Measurements from ENCODE around the gene MIDN.
A peak's percentile ranks its signal among the peaks of the same experiment; 100 is the strongest.

MIDN gene

GRCh38 chr19:1239796-1240737, 8.3 kb upstream of the MIDN start:
- TF ChIP-seq CTCF (IDR thresholded peaks at IDR 0.05; ENCODE audit: extremely low read depth, insufficient read depth, missing control alignments): peak; percentile 87
- peak; percentile 100 for DNase-seq (ENCODE audit: low spot score)

GRCh38 chr19:1240925-1241324, 7.5 kb upstream of the MIDN start:
- in situ Hi-C loops (cut with MboI; ENCODE audit: low pct_unique_long_range_greater_than_20kb, low sequenced_read_pairs, unreplicated experiment): no loop called here
- no peak for DNase-seq (ENCODE audit: low spot score)
- no peak for TF ChIP-seq CTCF (IDR thresholded peaks at IDR 0.05; ENCODE audit: extremely low read depth, insufficient read depth, missing control alignments)

More at GRCh38 chr19:1239796-1240737, 8.3 kb upstream of the MIDN start:
- in situ Hi-C loops (cut with MboI; ENCODE audit: low pct_unique_long_range_greater_than_20kb, low sequenced_read_pairs, unreplicated experiment): no loop called here

GRCh38 chr19:1241417-1242095, 6.8 kb upstream of the MIDN start, which contains the start of gene ATP5F1D:
Gene ATP5F1D, plus strand, starts transcription at chr19:1241751. Its CDS starts 100 bp downstream, at chr19:1241851.
- TF ChIP-seq CTCF (IDR thresholded peaks at IDR 0.05; ENCODE audit: extremely low read depth, insufficient read depth, missing control alignments): peak; percentile 0
- in situ Hi-C loops (cut with MboI; ENCODE audit: low pct_unique_long_range_greater_than_20kb, low sequenced_read_pairs, unreplicated experiment): no loop called here
- peak; percentile 99 for DNase-seq (ENCODE audit: low spot score)

- peak; percentile 95 for TF ChIP-seq CTCF (IDR thresholded peaks at IDR 0.05; ENCODE audit: extremely low read depth, insufficient read depth, missing control alignments)
- DNase-seq (ENCODE audit: low spot score): peak; percentile 94
- in situ Hi-C loops (cut with MboI; ENCODE audit: low pct_unique_long_range_greater_than_20kb, low sequenced_read_pairs, unreplicated experiment): no loop called here
These were observed 4.4 kb upstream of the MIDN start for GRCh38 chr19:1243768-1244692.

- in situ Hi-C loops (cut with MboI; ENCODE audit: low pct_unique_long_range_greater_than_20kb, low sequenced_read_pairs, unreplicated experiment): no loop called here
- no peak for TF ChIP-seq CTCF (IDR thresholded peaks at IDR 0.05; ENCODE audit: extremely low read depth, insufficient read depth, missing control alignments)
- DNase-seq (ENCODE audit: low spot score): no peak
These were observed 3.5 kb upstream of the MIDN start for GRCh38 chr19:1244693-1245451.
